GM19452 (cell line): ENCODE data around the gene FCER1G.
A peak's percentile ranks its signal among the peaks of the same experiment; 100 is the strongest.
"Not testable (repeated sequence)": the region's sequence is repeated elsewhere in the genome, so short reads cannot be mapped to it uniquely, and the experiment has no call there.

ENCODE experiments used
- ATAC-seq: cut with Tn5 transposase; IDR thresholded peaks from one replicate; pipeline ENCODE4 v1.9.1; 2021; ENCODE audit not compliant: unreplicated experiment

Gene FCER1G

DNA sequence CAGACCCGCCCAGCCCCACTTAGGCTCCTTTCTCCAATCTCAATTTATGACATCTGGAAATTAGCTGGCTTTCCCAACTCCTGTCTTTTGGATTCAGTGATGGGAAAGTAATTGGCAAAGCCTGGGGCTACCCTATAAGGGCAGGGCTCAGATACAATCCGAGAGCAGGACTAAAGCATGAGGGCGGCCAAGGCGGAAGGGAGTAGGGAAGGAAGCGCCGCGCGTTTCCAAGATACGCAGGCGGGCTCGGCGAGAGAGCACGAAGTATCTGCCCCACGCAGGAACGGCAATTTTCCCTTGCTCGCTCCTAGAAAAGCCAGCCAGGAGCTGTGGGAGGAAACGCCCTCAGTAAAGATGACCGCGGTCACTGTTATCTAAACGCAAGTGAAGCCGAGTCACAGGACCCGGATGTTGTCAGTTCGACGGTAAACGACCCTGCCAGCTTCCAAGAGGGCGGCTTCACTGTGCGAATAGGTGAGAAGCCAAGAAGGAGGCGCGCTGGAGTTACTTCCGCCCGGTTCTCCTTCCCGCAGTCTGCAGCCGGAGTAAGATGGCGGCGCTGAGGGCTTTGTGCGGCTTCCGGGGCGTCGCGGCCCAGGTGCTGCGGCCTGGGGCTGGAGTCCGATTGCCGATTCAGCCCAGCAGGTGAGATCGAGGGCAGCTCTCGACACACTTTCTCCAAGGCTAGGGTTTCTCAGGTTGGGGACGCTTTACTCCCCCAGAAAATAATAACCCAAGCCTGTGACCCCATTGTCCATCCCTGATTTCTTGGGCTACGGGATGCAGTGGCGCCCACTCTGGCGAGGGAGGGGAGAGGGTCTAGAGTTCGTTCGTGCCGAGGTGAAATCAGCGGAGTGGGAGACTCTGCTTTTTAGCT is 13.0 kb upstream of the FCER1G start, which contains the start of gene NDUFS2:
Gene NDUFS2, plus strand, starts transcription at position 532 of the 877 bp plus-strand sequence. Its CDS starts 19 bp downstream, at position 551.
- ATAC-seq, result peak; percentile 97

DNA sequence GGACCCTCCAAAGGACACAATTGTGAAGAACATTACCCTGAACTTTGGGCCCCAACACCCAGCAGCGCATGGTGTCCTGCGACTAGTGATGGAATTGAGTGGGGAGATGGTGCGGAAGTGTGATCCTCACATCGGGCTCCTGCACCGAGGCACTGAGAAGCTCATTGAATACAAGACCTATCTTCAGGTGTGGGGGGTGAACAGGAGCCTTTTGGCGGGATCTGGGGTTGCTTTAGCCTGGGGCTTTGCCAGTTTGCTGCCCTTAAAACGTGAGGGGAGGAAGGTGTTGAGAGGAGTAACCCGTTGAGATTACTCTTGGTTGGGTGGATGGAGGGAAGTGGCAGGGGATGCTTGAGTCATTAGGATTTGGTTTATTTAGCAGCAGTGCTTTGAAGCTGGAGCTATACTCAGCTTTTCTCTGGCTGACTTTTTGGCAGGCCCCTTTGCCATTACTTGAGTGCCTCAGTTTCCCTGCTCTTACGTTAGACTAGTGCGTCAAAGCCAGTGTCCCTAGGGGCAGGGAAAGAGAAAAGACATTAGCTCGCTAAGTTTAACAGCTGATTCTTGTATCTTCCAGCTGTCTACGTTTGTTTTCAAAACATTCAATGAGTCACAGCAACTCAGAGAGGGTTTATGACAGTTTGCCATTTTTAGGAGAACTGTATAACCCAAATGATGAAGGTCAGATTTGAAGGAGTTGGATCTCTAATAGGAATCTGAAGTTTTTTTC is 8.5 kb upstream of the FCER1G start:
- no peak for ATAC-seq

- ATAC-seq, result no peak
Observed at GRCh38 chr1:161207173-161207572, 7.9 kb upstream of the FCER1G start.

- no peak for ATAC-seq
Observed at GRCh38 chr1:161209790-161210409, 5.2 kb upstream of the FCER1G start.

- ATAC-seq, result no peak
Observed at GRCh38 chr1:161214369-161214768, 726 bp upstream of the FCER1G start.

DNA sequence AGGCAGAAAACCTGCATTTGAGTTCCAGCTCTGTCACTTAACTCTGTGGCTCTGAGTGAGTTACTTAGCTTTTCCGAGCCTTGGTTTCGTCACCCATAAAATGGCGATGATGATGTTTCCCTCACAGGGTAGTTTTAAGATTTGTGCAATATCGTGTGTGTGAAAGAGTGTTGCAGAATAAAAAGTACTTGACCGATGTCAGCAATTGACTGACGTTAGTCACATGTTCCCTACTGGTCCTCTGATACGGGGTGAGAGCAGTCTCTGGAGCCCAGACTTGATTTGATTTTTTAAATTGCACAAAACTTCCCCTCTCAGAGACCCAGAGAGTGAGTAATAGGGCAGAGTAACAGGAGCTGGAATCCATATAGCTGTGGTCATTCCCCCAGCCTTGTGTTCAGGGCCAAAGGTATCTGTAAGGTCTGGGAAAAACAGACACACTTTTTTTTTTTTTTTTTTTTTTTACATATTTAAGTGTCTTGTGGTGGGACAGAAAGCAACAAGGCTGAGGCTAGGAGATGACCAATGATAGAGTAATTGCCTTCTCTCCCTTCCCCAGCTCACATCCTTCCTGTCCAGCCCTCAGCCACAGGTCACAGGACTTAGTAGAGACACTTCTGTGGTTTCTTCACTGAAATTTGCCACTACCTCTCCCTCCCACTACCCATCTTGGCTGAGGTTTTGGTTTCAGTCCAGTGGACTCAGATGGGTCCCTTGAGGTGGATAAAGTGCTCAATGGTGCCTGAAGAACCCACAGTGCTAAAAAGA is 2.0 kb downstream of the FCER1G start:
- ATAC-seq, result peak; percentile 87

GRCh38 chr1:161217831-161218230 is 2.7 kb downstream of the FCER1G start:
- no peak for ATAC-seq

- ATAC-seq, result no peak
Observed at GRCh38 chr1:161218301-161219077, 3.4 kb downstream of the FCER1G start.

DNA sequence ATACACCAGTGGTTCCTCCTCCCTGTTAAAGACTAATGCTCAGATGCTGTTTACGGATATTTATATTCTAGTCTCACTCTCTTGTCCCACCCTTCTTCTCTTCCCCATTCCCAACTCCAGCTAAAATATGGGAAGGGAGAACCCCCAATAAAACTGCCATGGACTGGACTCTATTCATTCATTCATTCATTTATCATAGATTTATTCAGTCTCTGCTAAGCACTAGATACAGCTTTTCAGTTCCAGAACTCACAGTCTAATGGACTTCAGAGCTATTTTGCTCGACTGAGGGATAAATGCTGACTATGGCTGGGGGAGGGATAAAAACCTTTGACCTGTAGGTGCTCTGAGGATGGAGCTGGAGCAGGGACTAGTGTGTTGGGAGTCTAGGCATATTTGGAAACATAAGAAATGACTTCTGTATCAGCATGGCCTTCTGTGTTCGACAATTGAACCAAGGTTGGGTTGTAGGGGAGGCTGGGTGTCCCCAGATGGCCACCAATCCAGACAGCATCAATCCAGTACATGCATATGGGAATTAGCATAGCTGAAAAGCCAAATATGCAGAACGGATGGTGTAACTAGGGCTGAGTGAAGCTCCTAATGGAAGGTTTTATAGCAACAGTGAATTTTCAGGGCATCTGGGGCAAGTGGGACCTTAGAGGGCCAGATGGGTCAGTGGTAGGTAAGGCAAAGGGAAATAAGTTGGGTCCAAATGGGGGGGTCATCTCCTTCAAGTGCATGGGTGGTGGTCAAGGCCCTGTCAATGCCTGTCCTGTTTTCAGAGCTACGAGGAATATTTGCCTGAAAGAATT is 4.2 kb downstream of the FCER1G start:
- no peak for ATAC-seq

DNA sequence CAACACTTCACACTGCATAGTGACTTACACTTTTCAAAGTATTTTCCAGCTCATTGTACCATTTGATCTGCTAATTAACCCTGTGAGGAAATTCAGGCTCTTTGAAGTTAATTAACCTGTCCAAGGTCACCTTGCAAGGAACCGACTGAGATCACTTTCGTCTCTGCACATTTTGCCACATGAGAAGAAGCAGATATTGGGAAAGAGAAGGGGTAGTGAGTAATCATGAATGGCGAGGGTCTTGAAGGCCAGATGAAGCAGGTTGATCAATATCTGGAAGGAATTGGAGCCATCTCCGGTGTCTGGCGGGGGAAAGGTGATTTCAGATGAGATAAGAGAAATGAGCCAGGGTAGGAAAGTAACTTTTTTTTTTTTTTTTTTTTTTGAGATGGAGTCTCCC is 4.9 kb downstream of the FCER1G start:
- ATAC-seq, result no peak

GRCh38 chr1:161222175-161223019 is 7.3 kb downstream of the FCER1G start:
- ATAC-seq, result no peak

- no peak for ATAC-seq
Observed at GRCh38 chr1:161223805-161224694, 9.0 kb downstream of the FCER1G start.

DNA sequence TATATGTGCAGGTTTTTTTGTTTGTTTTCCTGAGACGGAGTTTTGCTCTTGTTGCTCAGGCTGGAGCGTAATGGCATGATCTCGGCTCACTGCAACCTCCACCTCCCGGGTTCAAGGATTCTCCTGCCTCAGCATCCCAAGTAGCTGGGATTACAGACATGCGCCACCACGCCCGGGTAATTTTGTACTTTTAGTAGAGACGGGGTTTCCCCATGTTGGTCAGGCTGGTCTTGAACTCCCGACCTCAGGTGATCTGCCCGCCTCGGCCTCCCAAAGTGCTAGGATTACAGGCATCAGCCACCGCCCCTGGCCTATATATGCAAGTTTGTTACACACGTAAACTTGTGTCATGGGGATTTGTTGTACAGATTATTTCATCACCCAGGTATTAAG is 9.6 kb downstream of the FCER1G start:
- not testable (repeated sequence) for ATAC-seq

DNA sequence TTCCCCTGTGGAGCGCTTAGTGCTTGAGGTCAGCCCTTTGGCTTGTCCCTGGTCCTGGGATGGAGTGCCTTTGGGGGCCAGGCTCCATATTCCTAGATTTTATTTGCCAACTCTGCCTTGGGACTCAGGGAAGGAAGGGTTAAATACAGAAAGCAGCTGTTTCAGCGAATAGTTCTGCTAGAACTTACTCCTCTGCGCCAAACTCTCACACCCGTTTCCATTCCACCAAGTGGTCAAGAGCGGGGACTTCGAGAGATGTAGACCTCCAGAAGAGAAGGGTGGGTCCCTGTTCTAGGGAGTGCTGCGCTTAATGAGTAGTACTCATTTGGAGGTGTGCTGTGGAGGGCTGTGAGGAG is 10.1 kb downstream of the FCER1G start:
- ATAC-seq, result no peak

DNA sequence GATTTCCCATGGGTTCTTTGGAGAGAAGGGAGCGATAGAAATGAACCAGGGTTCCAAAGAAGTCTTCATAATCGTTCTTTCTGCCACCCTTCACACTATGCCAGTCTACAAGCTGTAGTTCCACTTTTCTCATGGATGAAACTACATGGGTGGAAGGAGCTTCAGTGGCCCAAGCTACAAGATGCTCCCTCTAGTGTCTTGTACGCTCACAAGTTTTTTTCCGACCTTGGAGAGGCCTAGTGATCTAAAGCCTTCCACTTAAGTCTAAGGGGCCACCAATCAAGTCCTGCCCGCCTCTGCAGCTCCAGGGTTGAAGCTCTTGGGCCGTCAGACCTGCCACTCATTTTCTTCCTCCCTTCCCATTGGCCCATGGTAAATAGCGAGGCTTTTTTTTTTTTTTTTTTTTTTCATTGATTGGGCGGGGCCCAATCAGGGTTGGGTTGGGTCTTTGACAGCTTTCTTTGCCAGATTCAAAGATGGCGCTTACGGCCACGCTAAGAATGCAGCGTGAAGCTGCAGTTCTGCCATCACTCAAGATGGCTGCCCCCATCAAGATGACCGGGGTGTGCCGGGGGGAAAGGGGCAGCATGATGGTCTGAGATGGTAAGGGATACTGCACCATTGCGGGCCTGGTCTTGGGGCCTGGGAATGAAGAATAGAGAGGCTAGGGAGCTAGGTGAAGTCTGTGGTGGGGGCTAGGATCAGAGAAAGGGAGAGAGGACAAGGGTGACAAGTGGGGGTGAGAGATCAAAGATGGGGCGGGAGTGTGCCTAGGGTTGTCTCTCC is 10.6 kb downstream of the FCER1G start, which contains the start of gene TOMM40L:
Gene TOMM40L, plus strand, starts transcription at position 527 of the 786 bp plus-strand sequence. CDS start 430 bp downstream, outside the sequence.
- peak; percentile 93 for ATAC-seq

GRCh38 chr1:161226320-161226711 is 11.2 kb downstream of the FCER1G start:
- ATAC-seq, result no peak

GRCh38 chr1:161226759-161227158 is 11.7 kb downstream of the FCER1G start:
- ATAC-seq, result no peak
